Transverse colon (tissue), 4 donors: Measurements from ENCODE around the gene APOBEC3C.
"Not testable (repeated sequence)": the region's sequence is repeated elsewhere in the genome, so short reads cannot be mapped to it uniquely, and the experiment has no call there.

ENCODE experiments used
- CTCF ChIP-seq, 5 experiments: fragments of 200-600 bp in 3 of 5; fragments of 450-650 bp in 2 of 5; sonication (generic) in 3 of 5; IDR thresholded peaks; 1 replicate in 2 of 5; 2 replicates in 3 of 5; pipeline ENCODE4 v1.5.1; 2016 to 2017; ENCODE audit warnings: antibody characterized with exemption in 5 of 5, inconsistent platforms in 3 of 5, mild to moderate bottlenecking in 2 of 5, moderate library complexity in 1 of 5
- POLR2AphosphoS5 ChIP-seq, 3 donors: sonication (generic); formaldehyde crosslinking; IDR thresholded peaks; one replicate each; pipeline ENCODE4 v1.6.1; 2016; ENCODE audit warnings: antibody characterized with exemption in 3 of 3

- not testable (repeated sequence) for TF ChIP-seq POLR2AphosphoS5, CTCF (IDR thresholded peaks at IDR 0.05)
Observed at GRCh38 chr22:38992871-38993371, 21.1 kb upstream of the APOBEC3C start.
